Liver (tissue), 3 donors: ENCODE measurements around the gene FAM184B.

ENCODE experiments used
- ATF3 ChIP-seq: IDR thresholded peaks from 2 replicates; pipeline ENCODE4 v1.6.1; 2016; ENCODE audit warnings: antibody characterized with exemption
- CTCF ChIP-seq: fragments of 150-350 bp; IDR thresholded peaks from 2 replicates; pipeline ENCODE4 v1.5.1; 2017; ENCODE audit warnings: improper control_type of control experiment, low read depth, low read length; ENCODE audit not compliant: missing input control
- EGR1 ChIP-seq, 2 donors: IDR thresholded peaks; 2 replicates each; pipeline ENCODE4 v1.6.1; 2016 to 2018; ENCODE audit warnings: antibody characterized with exemption in 2 of 2, low read depth in 2 of 2
- FOXA1 ChIP-seq: IDR thresholded peaks from 2 replicates; pipeline ENCODE4 v1.6.1; 2016; ENCODE audit warnings: antibody characterized with exemption
- JUND ChIP-seq, 2 donors: IDR thresholded peaks; 2 replicates each; pipeline ENCODE4 v1.6.1; 2016; ENCODE audit warnings: antibody characterized with exemption in 2 of 2
- MAX ChIP-seq: IDR thresholded peaks from 2 replicates; pipeline ENCODE4 v1.6.1; 2016; ENCODE audit warnings: antibody characterized with exemption
- RAD21 ChIP-seq, 2 donors: IDR thresholded peaks; 2 replicates each; pipeline ENCODE4 v1.6.1; 2016; ENCODE audit warnings: antibody characterized with exemption in 2 of 2, mild to moderate bottlenecking in 2 of 2
- REST ChIP-seq: IDR thresholded peaks from 2 replicates; pipeline ENCODE4 v1.6.1; 2016; ENCODE audit warnings: antibody characterized with exemption, mild to moderate bottlenecking
- TAF1 ChIP-seq: conservative IDR thresholded peaks from 2 replicates; pipeline ENCODE4 v1.6.1; 2016; ENCODE audit warnings: antibody characterized with exemption, mild to moderate bottlenecking
- donor health status: healthy.
- donor health status: healthy.

GRCh38 chr4:17690898-17691297 lies 90.5 kb downstream of the FAM184B start:
- TF ChIP-seq CTCF = no peak
- no peak for TF ChIP-seq FOXA1
- TF ChIP-seq EGR1 (IDR thresholded peaks at IDR 0.05; ENCODE audit: low read depth in 2 of 2) = no peak
- TF ChIP-seq TAF1 = no peak
- TF ChIP-seq REST = no peak
- TF ChIP-seq RAD21 (IDR thresholded peaks at IDR 0.05) = no peak
- TF ChIP-seq MAX = no peak
- no peak for TF ChIP-seq JUND (IDR thresholded peaks at IDR 0.05)
- TF ChIP-seq ATF3 = no peak
